RKO (cell line): ENCODE measurements around the gene ATP6V0A1.
"Not testable (repeated sequence)": the region's sequence is repeated elsewhere in the genome, so short reads cannot be mapped to it uniquely, and the experiment has no call there.

Experiments
- DNase-seq: peaks from one replicate; pipeline ENCODE4 v3.0.0-alpha.2; 2016; ENCODE audit warnings: low spot score

Gene ATP6V0A1

GRCh38 chr17:42458497-42459255 lies at the start of gene ATP6V0A1:
Gene ATP6V0A1, plus strand, starts transcription at chr17:42458878. Its CDS starts 2,017 bp downstream, at chr17:42460895.
- DNase-seq: peak; percentile 94

GRCh38 chr17:42409523-42410318 lies 49.0 kb upstream of the ATP6V0A1 start:
- no peak for DNase-seq

- DNase-seq: no peak
These were observed 48.4 kb upstream of the ATP6V0A1 start for GRCh38 chr17:42410319-42410685.

GRCh38 chr17:42411361-42411760 lies 47.3 kb upstream of the ATP6V0A1 start:
- no peak for DNase-seq

GRCh38 chr17:42411905-42412679 lies 46.6 kb upstream of the ATP6V0A1 start:
- no peak for DNase-seq

- no peak for DNase-seq
These were observed 45.1 kb upstream of the ATP6V0A1 start for GRCh38 chr17:42413464-42414040.

GRCh38 chr17:42414704-42415409 lies 43.8 kb upstream of the ATP6V0A1 start:
- DNase-seq: no peak

- DNase-seq: not testable (repeated sequence)
These were observed 40.7 kb upstream of the ATP6V0A1 start for GRCh38 chr17:42417981-42418380.

- no peak for DNase-seq
These were observed 37.6 kb upstream of the ATP6V0A1 start for GRCh38 chr17:42421136-42421506.

- peak; percentile 59 for DNase-seq
These were observed 37.0 kb upstream of the ATP6V0A1 start for GRCh38 chr17:42421507-42422338.

- DNase-seq: peak; percentile 75
These were observed 36.2 kb upstream of the ATP6V0A1 start for GRCh38 chr17:42422412-42422957.

- peak; percentile 92 for DNase-seq
These were observed 35.5 kb upstream of the ATP6V0A1 start, which contains the start of gene CAVIN1 for GRCh38 chr17:42422958-42423712. Gene CAVIN1, minus strand, starts transcription at chr17:42423256. Its CDS starts 159 bp downstream, at chr17:42423097.

- no peak for DNase-seq
These were observed 34.9 kb upstream of the ATP6V0A1 start for GRCh38 chr17:42423766-42424165.

GRCh38 chr17:42424991-42425610 lies 33.6 kb upstream of the ATP6V0A1 start:
- DNase-seq: no peak

- DNase-seq: peak; percentile 91
These were observed 30.3 kb upstream of the ATP6V0A1 start for GRCh38 chr17:42428141-42428944.

- no peak for DNase-seq
These were observed 28.8 kb upstream of the ATP6V0A1 start for GRCh38 chr17:42429726-42430447.

GRCh38 chr17:42431758-42432161 lies 26.9 kb upstream of the ATP6V0A1 start:
- no peak for DNase-seq
